ENCODE results near the gene GINS3. TPM values are rescaled to one million over a fixed set of nuclear protein-coding genes. Genes with fewer than 3 reads are reported as not detected.

The GINS3 gene
- total RNA-seq, 1 experiment from 2014 or later, result 17.5 TPM

GRCh38 chr16:58435779-58436178 lies 43.5 kb downstream of the GINS3 start:
- no peaks in the 10 kb centered on the region for H3F3A ChIP-seq (ENCODE audit: low read length, unreplicated experiment)
- intact Hi-C loops (cut with micrococcal nuclease), result no loop called here
- no peaks in the 10 kb centered on the region for H3K36me3 ChIP-seq (ENCODE audit: low read depth, low read length)
- no peak overlapping the region for H3K27ac ChIP-seq (ENCODE audit: low read length)
- no peak; the same call in 1 of the 2 replicates for TF ChIP-seq CTCF (conservative IDR thresholded peaks at IDR 0.05; ENCODE audit: low read depth, low read length)
- TF ChIP-seq EZH2 (IDR thresholded peaks at IDR 0.05; ENCODE audit: low read length, unreplicated experiment), result no peak
- no peak for TF ChIP-seq EZH2phosphoT487 (IDR thresholded peaks at IDR 0.05; ENCODE audit: borderline replicate concordance, low read length)
- no peaks in the 10 kb centered on the region for H3K9me2 ChIP-seq (replicated peaks; ENCODE audit: low read length)
- H2AFZ ChIP-seq (ENCODE audit: low read length), result no peak overlapping the region
- CTCF ChIA-PET, result interaction anchor here (1.0 kb wide), 1 partner anchor 30 kb away, joined by 3 read pairs; no protein-coding TSS in a partner anchor
- no peak overlapping the region for H3K4me2 ChIP-seq (ENCODE audit: low read length)
- H3K9me3 ChIP-seq (ENCODE audit: low read length), result no peaks in the 10 kb centered on the region
- H3K79me2 ChIP-seq (ENCODE audit: low read length), result no peaks in the 10 kb centered on the region
- DNase-seq (no peak), ATAC-seq (no peak)
- no peaks in the 10 kb centered on the region for H3K27me3 ChIP-seq (ENCODE audit: low read length)
- no peaks in the 10 kb centered on the region for H4K20me1 ChIP-seq (ENCODE audit: low read length)
- POLR2A ChIA-PET (ENCODE audit: unreplicated experiment), result no interaction called here
- no peak overlapping the region for H3K4me3 ChIP-seq (ENCODE audit: low read length)
- H3K4me1 ChIP-seq (ENCODE audit: insufficient read depth, low read length), result no peaks in the 10 kb centered on the region
- no peak overlapping the region for H3K9ac ChIP-seq (ENCODE audit: low read length)
- BruUV-seq (replicated peaks), result no TSS peak

GRCh38 chr16:58440131-58440530 lies 47.9 kb downstream of the GINS3 start:
- Histone ChIP-seq H3K4me1 (ENCODE audit: insufficient read depth, low read length) (no peaks in the 10 kb centered on the region), H3K4me2 (ENCODE audit: low read length) (no peak overlapping the region), H3F3A (ENCODE audit: low read length, unreplicated experiment) (no peaks in the 10 kb centered on the region), H3K27me3 (ENCODE audit: low read length) (no peaks in the 10 kb centered on the region), H2AFZ (ENCODE audit: low read length) (no peak overlapping the region), H3K27ac (ENCODE audit: low read length) (no peak overlapping the region), H3K9me3 (ENCODE audit: low read length) (no peaks in the 10 kb centered on the region), H4K20me1 (ENCODE audit: low read length) (no peaks in the 10 kb centered on the region), H3K4me3 (ENCODE audit: low read length) (no peak overlapping the region), H3K9me2 (replicated peaks; ENCODE audit: low read length) (no peaks in the 10 kb centered on the region), H3K36me3 (ENCODE audit: low read depth, low read length) (no peaks in the 10 kb centered on the region), H3K9ac (ENCODE audit: low read length) (no peak overlapping the region), H3K79me2 (ENCODE audit: low read length) (no peaks in the 10 kb centered on the region)
- DNase-seq (no peak), ATAC-seq (no peak)
- POLR2A ChIA-PET (ENCODE audit: unreplicated experiment), result no interaction called here
- CTCF ChIA-PET, result no interaction called here
- no TSS peak for BruUV-seq (replicated peaks)
- TF ChIP-seq EZH2 (IDR thresholded peaks at IDR 0.05; ENCODE audit: low read length, unreplicated experiment) (no peak), EZH2phosphoT487 (IDR thresholded peaks at IDR 0.05; ENCODE audit: borderline replicate concordance, low read length) (no peak), CTCF (conservative IDR thresholded peaks at IDR 0.05; ENCODE audit: low read depth, low read length) (no peak)
- intact Hi-C loops (cut with micrococcal nuclease), result no loop called here

- Histone ChIP-seq H2AFZ (ENCODE audit: low read length) (no peak overlapping the region), H3K4me3 (ENCODE audit: low read length) (no peak overlapping the region), H3K4me2 (ENCODE audit: low read length) (no peak overlapping the region), H3K9me3 (ENCODE audit: low read length) (no peaks in the 10 kb centered on the region), H3K27ac (ENCODE audit: low read length) (no peak overlapping the region), H3K9ac (ENCODE audit: low read length) (no peak overlapping the region), H3K27me3 (ENCODE audit: low read length) (no peaks in the 10 kb centered on the region), H3K4me1 (ENCODE audit: insufficient read depth, low read length) (peaks cover 4% of the 10 kb centered on the region; the same call in 1 of the 2 replicates), H4K20me1 (ENCODE audit: low read length) (no peaks in the 10 kb centered on the region), H3K79me2 (ENCODE audit: low read length) (no peaks in the 10 kb centered on the region), H3K9me2 (replicated peaks; ENCODE audit: low read length) (no peaks in the 10 kb centered on the region), H3F3A (ENCODE audit: low read length, unreplicated experiment) (no peaks in the 10 kb centered on the region), H3K36me3 (ENCODE audit: low read depth, low read length) (no peaks in the 10 kb centered on the region)
- TF ChIP-seq CTCF (conservative IDR thresholded peaks at IDR 0.05; ENCODE audit: low read depth, low read length) (no peak), EZH2 (IDR thresholded peaks at IDR 0.05; ENCODE audit: low read length, unreplicated experiment) (no peak), EZH2phosphoT487 (IDR thresholded peaks at IDR 0.05; ENCODE audit: borderline replicate concordance, low read length) (no peak)
- ChIA-PET POLR2A (ENCODE audit: unreplicated experiment) (no interaction called here), CTCF (no interaction called here)
- 0 out of 2 replicates have a peak, but pooled peaks have one; percentile 13 for ATAC-seq
- intact Hi-C loops (cut with micrococcal nuclease), result no loop called here
- no peak for DNase-seq
- no TSS peak for BruUV-seq (replicated peaks)
Measured at GRCh38 chr16:58442547-58442946, 50.3 kb downstream of the GINS3 start.
